Fibroblast of skin of abdomen (primary cell): Measurements from ENCODE around the gene BAG5.
A peak's percentile ranks its signal among the peaks of the same experiment; 100 is the strongest.
"Not testable (repeated sequence)": the region's sequence is repeated elsewhere in the genome, so short reads cannot be mapped to it uniquely, and the experiment has no call there.

ENCODE experiments used
- DNase-seq: peaks from one replicate; pipeline ENCODE4 v3.0.0-alpha.2; 2013

BAG5 gene

DNA sequence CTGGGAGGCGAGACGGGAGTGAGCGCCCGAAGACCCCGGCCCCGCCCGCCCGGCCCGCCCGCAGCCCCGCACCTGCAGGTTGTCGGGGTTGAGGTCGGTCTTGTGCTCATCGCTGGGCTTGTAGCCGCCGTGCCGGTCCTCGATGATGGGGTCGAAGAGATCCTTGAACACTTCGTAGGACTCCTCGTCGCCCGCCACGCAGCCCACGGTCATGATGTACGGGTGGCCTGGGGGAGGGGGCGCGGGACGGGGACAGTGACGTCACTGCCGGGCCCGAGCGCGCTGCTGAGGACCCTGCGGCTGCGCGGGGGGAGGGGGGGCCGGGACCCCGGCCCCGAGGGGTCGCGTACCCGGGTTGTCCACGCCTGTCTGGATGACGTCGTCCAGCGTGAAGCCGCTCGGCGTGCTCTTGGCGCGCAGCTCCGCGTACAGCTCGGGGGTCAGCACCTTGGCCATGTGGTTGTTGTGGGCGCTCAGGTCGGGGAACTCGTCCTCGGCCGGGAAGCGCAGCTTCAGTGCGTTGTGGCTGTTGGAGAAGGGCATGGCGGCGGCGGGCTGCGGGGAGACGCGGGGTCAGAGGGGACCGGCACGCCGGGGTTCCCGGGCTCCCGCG lies 40.4 kb downstream of the BAG5 start:
- no peak for DNase-seq

DNA sequence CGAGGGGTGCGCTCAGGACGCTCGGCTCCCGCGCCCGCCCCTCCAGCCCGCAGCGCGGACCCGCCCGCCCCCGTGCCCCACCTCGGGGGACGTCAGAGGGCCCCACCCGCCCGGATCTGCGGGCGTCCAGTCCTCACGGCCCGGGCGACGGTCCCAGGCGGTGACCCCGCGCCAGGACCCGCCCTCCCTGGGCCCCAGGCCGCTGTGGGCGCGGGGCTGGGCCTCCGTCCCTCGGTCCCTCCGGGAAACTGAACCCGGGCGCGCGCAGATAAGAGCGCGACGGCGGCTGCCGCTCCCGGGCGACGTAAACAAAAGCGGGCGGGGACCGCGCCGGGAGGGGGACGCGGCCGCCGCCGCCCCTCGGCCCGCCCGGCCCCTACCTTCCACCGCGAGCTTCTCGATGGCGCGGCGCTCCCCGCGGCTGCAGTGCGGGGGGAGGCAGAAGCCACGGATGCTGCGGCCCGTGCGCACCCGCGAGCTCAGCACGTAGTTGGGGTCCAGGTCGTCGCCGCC lies 41.0 kb downstream of the BAG5 start:
- no peak for DNase-seq

DNA sequence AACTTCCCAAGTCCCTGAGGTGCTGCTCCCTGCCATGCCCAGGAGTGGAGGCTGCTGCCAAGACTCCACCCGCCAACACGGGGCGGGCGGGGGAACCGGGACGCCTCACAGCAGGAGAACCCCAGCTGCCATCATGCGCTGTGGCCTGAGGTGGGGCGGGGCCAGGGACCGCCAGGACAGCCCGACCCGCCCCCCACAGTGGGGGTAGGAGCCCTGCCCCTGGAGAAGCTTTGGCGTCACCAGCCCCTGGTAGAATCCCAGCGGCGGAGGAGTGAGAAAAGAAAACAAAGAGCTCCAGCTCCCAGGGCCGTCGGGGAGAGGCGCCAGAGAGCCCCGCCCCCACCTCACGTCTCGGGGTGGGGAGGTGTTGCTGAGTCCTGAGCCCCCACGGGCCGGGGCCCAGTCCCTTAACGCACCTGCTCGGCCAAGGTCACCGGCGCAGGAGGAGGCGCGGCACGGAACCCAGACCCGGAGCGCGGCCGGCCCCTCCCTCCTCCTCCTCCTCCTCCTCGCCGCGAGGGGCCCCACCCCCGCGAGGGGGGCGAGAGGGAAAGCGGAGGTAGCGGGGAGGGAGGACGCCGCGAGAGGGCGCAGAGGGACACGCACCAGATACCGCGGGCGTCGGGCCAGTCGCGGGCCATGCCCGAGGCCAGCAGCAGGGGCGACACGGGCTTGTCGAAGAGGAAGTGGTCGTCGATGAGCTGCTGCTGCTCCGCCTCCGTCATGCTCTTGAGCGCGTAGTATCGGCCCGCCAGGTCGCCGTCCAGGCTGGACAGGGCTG lies 41.6 kb downstream of the BAG5 start:
- peak; percentile 52 for DNase-seq

DNA sequence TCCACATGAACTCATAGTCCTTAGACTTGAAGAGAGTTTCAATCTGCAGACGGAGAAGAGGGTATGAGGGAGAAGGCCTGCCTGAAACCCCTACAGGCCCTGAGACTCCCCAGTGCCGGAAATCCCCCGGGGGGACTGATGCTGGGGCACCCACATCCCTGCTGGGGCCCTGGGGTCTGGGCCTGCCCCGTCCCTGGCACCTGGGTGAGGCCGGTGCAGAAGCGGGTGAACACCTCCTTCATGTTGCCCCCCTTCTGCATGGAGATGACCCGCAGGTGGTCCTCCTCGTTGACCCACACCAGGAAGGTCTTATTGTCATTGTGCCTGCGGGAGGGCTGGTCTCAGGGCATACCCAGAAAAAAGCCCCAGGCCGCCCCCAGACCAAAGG lies 42.2 kb downstream of the BAG5 start:
- no peak for DNase-seq

DNA sequence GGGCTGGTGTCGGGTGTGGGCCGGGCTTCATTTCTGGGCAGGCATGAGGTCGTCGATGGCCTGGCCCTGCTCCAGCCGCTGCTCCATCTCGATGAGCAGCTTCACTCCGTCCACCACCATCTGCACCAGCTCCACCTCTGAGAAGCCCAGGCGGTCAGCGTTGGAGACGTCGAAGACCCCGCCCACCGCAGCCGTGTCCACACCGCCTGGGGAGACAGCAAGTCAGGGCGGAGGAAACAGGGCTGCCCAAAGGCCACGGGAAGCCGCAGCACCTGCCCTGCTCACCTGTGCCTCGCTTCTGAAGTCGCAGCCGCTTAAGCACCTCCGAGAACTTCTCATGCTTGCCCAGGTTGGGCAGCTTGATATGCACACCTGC lies 42.6 kb downstream of the BAG5 start:
- no peak for DNase-seq

DNA sequence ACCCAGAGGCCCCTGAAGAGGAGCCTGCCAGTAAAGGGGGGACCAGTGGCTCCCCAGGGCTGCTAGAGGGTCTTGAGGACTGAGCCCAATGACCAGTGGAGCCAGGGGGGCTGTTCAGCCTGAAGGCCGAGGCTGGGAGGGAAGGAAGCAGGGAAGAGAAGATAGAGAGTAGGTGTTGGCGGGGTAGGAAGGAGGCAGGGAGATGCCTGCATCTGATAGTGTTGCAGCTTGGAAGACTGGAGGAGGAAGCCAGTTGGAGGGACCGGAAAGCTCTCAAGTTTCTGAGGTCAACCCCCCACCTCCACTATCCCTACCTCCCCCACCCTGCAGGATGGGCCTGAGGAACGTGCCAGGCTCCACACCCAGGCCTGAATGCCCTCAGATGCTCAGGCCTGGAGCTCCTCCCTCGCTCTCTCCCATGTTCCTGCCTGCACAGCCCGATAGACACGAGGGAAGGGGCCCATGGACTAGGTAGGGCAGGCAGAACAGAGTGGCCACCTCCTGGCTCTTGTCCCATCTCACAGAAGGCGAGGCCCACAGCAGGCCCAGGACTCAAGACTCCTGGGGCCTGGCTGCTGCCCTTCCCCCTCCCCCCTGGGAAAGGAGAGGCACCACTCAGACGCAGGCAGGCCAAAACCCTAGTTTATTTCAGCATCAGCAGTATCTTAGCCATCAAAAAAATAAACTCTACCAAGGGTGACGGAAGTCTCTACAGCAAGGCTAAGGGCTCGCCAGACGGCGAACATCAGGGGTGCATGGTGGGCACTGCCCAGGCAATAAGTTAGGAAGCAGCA lies 43.2 kb downstream of the BAG5 start:
- no peak for DNase-seq

DNA sequence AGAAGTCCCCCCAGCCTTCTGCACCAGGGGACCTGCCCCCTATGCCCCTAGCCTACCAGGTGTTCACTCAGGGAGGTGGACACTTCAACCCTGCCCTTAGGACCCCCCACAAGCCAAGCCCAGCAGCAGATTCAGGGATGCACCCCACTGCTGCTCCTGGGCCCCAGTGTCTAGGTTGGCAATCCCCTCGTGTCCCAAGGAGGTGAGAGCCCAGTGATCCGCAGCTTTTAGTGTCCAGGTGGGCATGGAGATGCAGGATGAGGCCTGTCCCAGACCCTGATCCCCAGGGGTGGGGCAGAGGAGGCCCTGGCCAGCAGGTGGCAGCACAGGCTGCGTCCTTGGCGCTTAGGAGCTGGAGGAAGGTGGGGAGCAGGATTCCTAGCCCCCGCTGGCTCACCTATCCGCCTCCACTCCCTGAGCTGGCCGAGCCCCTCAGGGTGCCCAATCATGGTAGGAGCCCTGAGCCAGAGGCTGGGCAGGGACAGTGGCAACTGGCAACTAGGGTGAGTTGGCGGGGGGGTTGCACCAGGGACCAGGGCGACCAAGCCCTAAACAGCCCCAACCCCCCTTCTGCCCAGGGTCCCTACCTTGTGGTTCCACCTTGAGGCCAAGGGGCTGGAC lies 43.9 kb downstream of the BAG5 start:
- peak; percentile 34 for DNase-seq

DNA sequence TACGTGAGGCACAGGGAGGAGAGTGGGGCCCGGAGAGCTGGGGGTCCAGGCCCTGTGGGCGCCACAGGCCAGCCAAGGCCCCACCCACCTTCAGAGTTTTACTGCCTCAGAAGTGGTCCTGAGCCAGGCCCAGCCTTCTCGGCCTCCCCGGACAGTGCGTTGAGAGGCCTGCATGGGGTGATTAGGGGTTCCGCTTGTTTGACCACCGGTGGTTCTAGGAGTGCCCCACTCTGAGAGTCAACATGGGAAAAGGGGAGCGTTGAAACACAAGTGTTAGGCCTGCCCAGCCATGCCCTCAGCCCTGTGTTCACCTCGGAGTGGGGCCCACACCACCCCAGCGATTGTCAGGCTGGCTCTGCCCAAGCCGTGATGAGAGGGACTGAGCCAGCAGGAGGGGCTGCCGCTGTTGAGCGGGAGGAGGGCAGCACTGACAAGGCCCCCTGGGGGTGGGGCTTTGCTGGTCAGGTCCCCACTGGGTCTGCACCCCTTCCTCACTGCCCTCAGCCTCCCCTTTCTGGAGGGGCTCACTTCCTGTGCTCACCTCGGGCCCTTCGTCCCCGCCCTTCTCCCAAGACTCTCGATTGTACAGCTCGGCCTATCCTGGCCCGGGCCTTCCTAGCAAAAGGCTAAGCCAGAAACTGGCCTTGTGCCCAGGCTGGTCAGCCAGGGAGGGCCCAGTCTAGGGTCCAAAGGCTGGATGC lies 44.6 kb downstream of the BAG5 start:
- DNase-seq, result no peak

DNA sequence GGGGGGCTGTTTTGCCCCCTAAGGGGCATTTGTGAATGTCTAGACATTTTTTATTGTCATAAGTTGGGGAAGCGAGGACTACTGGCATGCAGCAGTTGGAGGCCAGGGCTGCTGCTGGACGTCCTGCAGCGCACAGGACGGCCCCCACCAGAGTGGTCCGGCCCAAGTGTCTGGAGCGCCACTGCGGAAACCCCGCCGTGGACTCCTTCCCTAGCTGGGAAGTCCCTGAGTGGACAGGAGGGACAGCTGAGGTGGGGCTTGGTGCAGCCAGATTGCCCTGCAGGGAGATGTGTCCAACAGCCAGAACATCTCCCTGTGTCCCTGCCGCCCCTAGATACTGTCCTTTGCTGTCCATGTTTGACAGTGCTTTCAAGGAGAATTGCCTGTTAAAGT lies 45.3 kb downstream of the BAG5 start:
- DNase-seq, result no peak

DNA sequence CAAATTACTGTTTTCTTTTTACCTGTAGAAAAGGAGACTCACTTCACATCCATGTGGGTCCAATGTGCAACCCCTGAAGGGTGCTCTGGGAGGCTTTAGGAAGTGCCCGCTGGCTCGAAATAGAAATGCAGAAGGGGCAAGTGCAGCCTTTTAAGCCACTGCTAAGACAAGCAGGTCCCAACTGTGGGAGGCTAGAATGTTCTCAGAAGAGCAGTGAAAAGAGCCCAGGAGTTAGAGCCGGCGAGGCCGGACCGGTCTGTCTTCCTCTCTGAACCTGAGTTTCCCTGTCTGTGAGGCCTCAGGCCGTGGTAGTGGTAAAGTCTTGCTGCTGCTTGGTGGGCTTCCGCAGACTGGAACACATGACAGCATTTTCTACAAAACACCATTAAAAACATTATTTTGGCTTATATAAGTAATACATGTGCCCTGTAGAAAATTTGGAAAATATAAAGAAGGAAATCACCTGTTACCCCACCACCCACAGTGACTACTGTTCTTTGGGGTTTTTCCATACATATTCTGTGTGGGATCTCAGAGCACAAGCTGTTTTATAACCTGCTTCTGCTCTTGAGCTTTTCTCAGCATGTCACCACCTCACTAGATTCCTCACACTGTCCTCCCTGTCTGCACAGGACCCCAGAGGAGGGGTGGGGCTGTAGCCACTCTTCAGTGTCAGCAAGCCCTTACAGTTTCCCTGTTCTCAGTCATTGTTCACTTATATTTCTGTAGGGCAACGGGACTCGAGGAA lies 45.9 kb downstream of the BAG5 start:
- DNase-seq, result no peak

DNA sequence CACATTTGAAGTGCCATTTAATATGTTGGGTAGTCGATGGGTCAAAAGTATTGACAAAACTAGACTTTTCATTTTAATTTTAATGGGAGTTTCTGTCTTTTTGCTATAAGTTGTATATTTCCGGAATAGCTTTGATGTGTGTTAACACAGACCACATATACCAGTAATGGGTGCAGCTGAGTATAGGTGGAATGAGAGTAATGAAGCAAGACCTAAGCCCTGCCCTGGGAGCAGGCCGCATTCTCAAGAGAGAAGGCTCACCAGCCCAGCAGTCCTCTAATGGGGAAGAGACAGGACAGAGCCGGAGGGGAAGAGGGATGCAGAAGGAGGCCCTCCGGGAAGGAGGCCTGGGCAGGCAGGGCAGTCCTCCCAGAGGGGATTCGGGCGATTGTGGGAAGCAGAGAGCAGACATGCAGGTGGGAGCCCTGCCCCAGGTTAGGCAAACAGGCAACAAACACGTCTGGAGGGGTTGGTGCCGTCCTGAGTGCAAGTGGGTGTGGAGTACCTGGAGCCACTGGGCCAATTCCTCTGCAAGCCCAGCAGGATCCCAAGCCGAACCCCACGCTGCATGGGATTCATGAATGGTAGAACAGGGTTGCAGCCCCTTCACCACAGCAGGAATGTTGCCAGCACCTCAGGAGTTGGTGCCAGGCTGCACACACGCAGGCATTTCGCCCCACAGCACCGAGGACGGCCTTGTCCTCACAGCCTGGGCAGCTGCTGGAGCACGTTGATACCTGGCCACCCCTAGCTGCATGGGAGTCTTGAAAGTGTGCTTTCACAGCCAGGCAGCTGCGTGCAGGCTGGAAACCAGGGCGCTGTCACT lies 47.6 kb downstream of the BAG5 start:
- no peak for DNase-seq

DNA sequence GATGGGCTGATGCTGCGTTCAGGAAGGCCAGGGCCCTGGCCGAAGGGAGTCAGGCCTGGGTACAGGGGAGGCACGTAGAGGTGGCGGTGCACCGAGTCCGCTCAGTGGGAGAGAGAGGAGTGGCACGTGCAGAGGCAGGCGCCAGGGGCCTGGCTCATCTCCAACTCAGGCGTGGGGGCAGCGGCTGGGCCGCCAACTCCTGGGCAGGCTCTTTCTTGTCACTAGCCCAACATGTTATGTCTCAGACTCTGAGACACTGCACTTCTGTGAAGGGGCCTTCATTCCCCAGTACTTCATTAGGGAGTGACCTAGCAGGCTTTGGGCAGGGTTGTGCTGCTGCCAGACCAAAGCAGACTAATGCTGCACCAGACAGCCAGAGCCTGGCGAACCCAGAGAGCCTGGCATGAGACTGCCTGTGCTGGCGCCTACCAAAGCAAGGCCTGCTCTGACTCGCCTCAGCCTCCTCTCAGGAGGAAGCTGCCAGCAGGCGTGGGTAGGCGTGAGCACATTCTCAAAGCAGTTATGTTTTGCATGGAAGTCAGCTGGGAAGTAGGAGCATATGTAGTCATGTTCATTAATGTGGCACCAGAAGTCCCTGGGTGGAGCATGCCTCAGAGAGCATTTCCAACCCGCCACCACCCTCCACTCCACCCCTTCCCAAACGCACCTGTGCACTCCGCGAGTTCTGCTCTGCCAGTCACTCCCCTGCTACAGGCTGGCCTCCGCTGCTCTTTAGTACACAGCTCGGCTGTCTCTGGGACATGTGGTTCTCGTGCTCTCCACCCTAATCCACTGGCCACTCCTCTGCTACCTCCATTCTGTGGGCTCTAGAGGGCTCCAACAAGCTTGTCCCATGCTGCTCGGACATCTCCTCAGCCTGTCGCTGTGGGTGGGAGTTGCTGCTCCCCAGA lies 49.5 kb downstream of the BAG5 start:
- no peak for DNase-seq

DNA sequence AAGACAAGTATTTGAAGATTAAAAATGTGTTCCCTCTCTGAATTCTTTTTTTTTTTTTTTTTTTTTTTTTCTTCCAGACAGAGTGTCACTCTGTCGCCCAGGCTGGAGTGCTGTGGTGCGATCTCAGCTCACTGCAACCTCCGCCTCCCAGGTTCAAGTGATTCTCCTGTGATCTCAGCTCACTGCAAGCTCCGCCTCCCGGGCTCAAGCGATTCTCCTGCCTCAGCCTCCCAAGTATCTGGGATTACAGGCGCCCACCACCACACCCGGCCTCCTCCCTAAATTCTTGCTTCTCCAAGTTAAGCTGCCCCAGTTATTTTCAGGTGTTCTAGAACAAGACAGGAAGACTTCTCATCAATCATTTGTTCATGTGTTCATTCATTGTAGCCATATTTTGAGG lies 50.3 kb downstream of the BAG5 start:
- DNase-seq, result not testable (repeated sequence)

DNA sequence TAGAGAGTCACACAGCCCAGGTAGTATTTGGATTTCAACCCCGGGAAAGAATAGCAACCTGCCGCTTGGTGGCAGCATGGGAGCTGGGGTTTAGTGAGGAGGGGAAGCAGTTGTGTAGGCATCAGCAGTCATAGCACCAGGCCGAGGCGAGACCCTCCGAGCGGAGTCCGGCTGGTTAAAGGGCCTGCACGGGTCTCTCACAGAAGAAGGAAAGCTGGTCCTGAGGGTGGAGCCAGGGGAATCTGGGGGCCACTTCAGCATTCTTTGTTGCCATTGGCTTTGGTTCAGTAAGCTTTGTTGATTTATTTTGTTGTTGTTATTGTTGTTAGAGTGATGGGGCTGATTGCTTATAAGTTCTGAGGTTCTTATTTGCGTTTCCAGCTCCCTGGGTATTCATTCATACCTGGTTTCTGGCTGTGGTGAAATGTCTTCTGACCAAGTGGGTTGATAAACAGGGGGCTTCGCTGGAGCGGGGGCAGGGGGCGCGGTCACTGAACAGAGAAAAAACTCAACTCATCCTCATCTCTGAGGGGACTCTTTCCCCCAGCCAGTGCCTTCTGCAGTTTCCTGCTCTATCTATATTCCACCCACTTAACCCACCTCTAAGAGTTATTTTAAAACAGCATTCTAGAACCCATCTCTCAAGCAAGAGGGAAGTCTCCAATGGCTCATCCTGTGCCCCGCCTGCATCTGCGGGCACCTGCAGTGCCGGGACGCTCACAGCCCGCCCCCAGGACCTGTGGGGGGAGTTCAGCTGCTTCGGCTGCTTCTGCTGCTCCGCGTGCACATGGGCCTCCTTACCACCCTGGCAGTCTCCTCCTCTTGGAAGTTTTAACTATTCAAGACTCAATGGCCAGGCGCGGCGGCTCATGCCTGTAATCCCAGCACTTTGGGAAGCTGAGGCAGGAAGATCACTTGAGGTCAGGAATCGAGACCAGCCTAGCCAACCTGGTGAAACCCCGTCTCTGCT lies 51.4 kb downstream of the BAG5 start:
- no peak for DNase-seq

DNA sequence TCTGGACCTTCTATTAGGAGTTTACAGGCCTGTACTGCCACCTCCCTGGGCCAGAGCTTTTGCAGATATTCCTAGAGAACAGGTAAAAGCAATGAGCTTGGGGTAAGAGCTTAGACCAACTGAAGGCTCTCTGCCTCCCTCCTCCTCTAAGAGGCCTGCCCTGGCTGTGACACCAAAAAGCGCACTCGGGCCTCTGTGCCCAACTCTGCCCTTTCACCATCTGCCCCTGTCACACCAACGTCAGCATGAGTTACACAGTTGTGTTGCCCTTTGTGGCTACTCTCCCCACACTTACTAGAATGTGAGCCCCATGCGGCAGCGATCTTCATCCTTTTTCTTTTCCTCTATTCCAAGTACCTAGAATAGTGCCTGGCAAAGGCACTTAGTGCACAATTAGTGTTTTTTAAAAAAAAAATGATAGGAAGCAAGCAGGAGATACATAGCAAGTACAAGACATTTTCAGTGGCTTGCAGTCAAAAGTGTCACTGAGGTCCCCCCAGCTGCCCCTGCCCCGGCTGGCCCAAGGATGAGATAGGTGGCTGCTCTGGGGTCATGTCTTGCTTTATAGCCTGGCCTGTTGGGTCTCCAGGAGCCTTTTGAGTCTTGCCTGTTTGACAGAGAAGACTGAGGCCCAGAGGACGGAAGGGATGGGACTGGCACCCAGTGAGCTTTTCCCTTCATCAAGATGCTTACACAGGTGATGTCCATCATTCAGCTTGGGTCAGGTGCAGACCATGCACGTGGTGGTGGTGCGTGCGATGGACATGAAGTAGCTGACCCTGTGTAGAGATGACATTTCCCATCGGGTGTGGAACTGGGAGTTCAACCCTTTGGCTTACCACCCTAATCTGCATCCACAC lies 52.4 kb downstream of the BAG5 start:
- no peak for DNase-seq

DNA sequence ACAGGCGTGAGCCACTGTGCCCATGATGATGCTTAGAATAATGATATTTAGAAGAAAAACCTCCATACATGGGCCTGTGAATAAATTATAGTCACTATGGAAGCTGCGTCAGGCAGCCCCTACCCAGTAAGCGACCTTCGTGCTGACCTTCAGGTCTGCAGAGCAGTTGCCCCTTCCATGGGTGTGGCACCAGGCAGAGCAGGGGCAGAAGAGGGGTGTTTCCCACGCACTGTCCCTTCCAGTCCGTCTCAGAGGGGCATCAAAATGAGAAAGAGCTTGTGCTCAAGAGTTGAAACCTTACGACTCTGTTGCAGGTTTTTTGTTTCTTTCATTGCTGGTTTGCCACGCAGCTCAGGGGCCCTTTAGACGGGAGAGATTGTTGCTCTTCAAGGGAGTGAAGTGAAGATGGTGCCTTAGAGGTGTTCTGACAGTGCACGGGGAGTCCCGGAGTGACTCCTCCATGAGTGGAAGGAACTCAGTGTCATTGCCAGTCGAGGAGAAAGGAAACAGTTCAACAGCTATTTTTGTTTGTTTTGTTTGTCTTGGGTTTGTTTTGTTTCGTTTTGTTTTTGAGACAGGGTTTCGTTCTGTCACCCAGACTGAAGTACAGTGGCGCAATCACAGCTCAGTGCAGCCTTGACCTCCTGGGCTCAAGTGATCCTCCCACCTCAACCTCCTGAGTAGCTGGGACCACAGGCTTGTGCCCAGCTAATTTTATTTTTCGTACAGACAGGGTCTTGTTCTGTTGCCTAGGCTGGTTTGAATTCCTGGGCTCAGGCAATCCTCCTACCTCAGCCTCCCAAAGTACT lies 53.7 kb downstream of the BAG5 start:
- no peak for DNase-seq

DNA sequence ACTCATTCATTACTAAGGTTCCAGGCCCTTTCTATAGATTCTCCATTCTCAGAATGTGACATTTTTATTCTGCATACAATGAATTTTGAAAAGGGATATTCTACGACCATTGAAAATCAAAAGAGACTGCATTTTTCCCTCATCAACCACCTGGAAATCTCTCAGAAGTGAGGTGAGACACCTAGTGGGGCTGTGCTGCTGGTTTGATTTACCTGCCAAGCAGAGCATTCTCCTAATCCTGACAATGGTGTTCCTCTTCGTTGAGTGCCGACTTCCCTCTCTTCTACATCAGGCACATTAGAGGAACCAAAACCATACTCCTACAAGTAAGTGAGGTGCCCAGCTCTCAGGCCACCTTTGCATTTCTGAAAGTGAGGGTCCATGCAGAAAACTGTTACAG lies 54.7 kb downstream of the BAG5 start:
- no peak for DNase-seq
